ENCODE data around the gene SP140.

GRCh38 chr2:230226051-230226551 lies 565 bp downstream of the SP140 start:
- TF ChIP-seq POLR2AphosphoS5 (IDR thresholded peaks at IDR 0.05), result no peak
- TF ChIP-seq, protein P1, sequence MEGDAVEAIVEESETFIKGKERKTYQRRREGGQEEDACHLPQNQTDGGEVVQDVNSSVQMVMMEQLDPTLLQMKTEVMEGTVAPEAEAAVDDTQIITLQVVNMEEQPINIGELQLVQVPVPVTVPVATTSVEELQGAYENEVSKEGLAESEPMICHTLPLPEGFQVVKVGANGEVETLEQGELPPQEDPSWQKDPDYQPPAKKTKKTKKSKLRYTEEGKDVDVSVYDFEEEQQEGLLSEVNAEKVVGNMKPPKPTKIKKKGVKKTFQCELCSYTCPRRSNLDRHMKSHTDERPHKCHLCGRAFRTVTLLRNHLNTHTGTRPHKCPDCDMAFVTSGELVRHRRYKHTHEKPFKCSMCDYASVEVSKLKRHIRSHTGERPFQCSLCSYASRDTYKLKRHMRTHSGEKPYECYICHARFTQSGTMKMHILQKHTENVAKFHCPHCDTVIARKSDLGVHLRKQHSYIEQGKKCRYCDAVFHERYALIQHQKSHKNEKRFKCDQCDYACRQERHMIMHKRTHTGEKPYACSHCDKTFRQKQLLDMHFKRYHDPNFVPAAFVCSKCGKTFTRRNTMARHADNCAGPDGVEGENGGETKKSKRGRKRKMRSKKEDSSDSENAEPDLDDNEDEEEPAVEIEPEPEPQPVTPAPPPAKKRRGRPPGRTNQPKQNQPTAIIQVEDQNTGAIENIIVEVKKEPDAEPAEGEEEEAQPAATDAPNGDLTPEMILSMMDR (IDR thresholded peaks at IDR 0.05), result no peak

Data from esophagus muscularis mucosa (tissue), 3 donors.